Fibroblast of villous mesenchyme (primary cell): ENCODE measurements around the gene P2RY14. TPM values are rescaled to one million over a fixed set of nuclear protein-coding genes. Genes with fewer than 3 reads are reported as not detected.

ENCODE experiments used
- DNase-seq: peaks from one replicate; pipeline ENCODE4 v3.0.0-alpha.2; 2010; ENCODE audit warnings: low read depth
- H3K4me3 ChIP-seq: 2 replicates; pipeline ENCODE4 v1.5.1; 2011; ENCODE audit warnings: low read depth, mild to moderate bottlenecking, low read length
- total RNA-seq: library from RNA; depleted of rRNA; stranded (reverse); fragments of >200 nt; gene quantifications from 2 replicates; pipeline ENCODE4 v1.2.3, GENCODE V29; 2012
- TF ChIP-seq, protein P1 (sequence below): IDR thresholded peaks from 2 replicates; pipeline ENCODE4 v1.5.1; 2012; ENCODE audit warnings: low read depth, mild to moderate bottlenecking, low read length; ENCODE audit not compliant: insufficient read depth

P2RY14 gene
- total RNA-seq, 1 donor, result not detected

DNA sequence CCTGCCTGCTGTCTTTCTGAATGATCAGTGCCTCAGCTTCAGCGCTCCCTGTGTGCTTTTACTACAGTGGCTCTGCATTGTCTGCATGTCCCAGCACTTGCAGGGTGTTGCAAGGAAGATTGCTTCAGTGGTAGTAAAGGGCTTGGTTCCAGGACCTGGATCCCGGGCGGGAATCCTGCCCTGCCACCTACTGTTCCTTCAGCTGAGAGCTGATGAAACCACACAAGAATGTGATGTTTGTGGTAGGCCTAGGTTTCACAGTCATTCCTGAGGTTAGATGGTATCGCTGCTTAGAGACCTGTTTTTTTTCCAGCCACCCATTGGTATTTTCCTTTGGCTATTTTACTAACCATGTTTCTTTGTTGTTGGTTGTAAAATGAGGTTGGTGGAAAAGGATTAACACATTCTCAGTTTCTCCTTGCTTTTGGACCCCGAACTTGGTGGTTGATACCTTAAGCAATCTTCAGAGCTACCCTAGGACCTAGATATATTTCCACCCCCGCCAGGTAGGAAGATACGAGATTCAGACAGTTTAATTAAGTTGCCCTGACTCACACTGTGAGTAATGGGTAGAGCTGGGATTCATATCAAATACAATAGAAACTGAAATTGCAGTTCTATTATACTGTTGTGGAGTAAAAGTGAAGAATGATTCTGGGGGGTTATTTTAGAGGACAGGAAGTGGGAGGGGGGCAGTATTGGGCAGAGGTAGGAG lies 26.9 kb upstream of the P2RY14 start:
- TF ChIP-seq, protein P1, sequence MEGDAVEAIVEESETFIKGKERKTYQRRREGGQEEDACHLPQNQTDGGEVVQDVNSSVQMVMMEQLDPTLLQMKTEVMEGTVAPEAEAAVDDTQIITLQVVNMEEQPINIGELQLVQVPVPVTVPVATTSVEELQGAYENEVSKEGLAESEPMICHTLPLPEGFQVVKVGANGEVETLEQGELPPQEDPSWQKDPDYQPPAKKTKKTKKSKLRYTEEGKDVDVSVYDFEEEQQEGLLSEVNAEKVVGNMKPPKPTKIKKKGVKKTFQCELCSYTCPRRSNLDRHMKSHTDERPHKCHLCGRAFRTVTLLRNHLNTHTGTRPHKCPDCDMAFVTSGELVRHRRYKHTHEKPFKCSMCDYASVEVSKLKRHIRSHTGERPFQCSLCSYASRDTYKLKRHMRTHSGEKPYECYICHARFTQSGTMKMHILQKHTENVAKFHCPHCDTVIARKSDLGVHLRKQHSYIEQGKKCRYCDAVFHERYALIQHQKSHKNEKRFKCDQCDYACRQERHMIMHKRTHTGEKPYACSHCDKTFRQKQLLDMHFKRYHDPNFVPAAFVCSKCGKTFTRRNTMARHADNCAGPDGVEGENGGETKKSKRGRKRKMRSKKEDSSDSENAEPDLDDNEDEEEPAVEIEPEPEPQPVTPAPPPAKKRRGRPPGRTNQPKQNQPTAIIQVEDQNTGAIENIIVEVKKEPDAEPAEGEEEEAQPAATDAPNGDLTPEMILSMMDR, result peak; percentile 15
- peak; percentile 99 for DNase-seq
- no peak overlapping the region for H3K4me3 ChIP-seq

DNA sequence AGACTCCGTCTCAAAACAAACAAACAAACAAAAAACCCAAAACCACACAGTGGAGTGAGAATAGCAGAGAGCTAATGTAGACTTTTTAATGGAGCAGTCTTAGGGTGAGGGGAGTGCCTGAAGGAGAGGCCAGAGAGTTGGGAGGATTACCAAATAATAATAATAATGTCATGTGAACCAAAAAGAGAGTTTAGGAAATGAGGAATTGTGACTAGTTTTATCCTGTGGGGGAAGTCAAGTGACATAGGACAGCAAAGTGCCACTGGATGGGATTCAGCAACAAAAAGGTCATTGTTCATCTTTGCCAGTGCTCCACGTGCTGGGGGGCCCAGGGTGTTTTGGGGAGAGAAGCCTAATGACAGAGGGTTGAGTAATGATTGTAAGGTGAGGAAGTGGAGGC lies 25.4 kb upstream of the P2RY14 start:
- no peak overlapping the region for H3K4me3 ChIP-seq
- DNase-seq, result no peak
- TF ChIP-seq, protein P1, result no peak

GRCh38 chr3:151301787-151302186 lies 23.4 kb upstream of the P2RY14 start:
- TF ChIP-seq, protein P1, result no peak
- no peak overlapping the region for H3K4me3 ChIP-seq
- peak; percentile 64 for DNase-seq

- TF ChIP-seq, protein P1, result no peak
- DNase-seq, result no peak
- no peak overlapping the region for H3K4me3 ChIP-seq
Measured at GRCh38 chr3:151300539-151300938, 22.2 kb upstream of the P2RY14 start.

DNA sequence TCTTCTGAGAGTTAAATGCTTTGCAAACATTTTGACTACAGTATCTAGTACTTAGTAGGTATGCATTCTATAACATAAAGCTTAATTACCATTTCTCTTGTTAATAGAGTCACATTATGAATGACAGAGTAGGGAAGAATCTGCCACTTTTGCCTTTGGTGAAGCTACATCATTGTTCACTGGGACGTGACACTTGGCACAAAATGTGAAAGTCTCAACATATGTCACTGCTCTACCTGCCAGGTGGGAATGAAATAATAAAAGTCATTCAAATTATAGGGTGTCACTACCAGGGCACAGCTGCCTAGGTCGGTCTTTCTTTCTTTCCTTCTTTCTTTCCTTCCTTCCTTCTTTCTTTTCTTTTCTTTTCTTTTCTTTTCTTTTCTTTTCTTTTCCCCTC lies 20.7 kb upstream of the P2RY14 start:
- TF ChIP-seq, protein P1, result no peak
- no peak overlapping the region for H3K4me3 ChIP-seq
- DNase-seq, result no peak

- TF ChIP-seq, protein P1, result no peak
Measured at GRCh38 chr3:151297429-151297828, 19.1 kb upstream of the P2RY14 start.

GRCh38 chr3:151296226-151296625 lies 17.9 kb upstream of the P2RY14 start:
- no peak for DNase-seq
- no peak overlapping the region for H3K4me3 ChIP-seq
- TF ChIP-seq, protein P1, result no peak

More at GRCh38 chr3:151297429-151297828, 19.1 kb upstream of the P2RY14 start:
- DNase-seq, result no peak
- H3K4me3 ChIP-seq, result no peak overlapping the region
